Urothelium cell line (cell line): ENCODE data around the gene PACSIN3.
"Not testable (repeated sequence)": the region's sequence is repeated elsewhere in the genome, so short reads cannot be mapped to it uniquely, and the experiment has no call there.

Experiments used
- DNase-seq: peaks from one replicate; pipeline ENCODE4 v3.0.0; 2011; ENCODE audit warnings: low spot score, mixed read lengths
- FAIRE-seq: peaks from 2 replicates; lab custom pipeline; 2011; peaks lifted over from hg19 to GRCh38; lab: Jason Lieb, UNC

The PACSIN3 gene

GRCh38 chr11:47198161-47198560, 11.9 kb upstream of the PACSIN3 start:
- FAIRE-seq, DNase-seq: not testable (repeated sequence)

- no peak for DNase-seq
- FAIRE-seq, result no peak
Observed at GRCh38 chr11:47192111-47192510, 5.9 kb upstream of the PACSIN3 start.

GRCh38 chr11:47191137-47191536, 4.9 kb upstream of the PACSIN3 start:
- not testable (repeated sequence) for FAIRE-seq

GRCh38 chr11:47189100-47189834, 3.0 kb upstream of the PACSIN3 start:
- peak; percentile 25 for DNase-seq
- no peak for FAIRE-seq

More at GRCh38 chr11:47191137-47191536, 4.9 kb upstream of the PACSIN3 start:
- not testable (repeated sequence) for DNase-seq

- DNase-seq (no peak), FAIRE-seq (no peak)
Observed at GRCh38 chr11:47188259-47188658, 2.0 kb upstream of the PACSIN3 start.

- DNase-seq (no peak), FAIRE-seq (no peak)
Observed at GRCh38 chr11:47187723-47188122, 1.5 kb upstream of the PACSIN3 start.

- DNase-seq, result peak; percentile 27
- FAIRE-seq, result no peak
Observed at GRCh38 chr11:47186700-47187695, 764 bp upstream of the PACSIN3 start.

GRCh38 chr11:47185305-47186075, 744 bp downstream of the PACSIN3 start:
- FAIRE-seq, result peak; percentile 17
- peak; percentile 68 for DNase-seq

- no peak for DNase-seq
- no peak for FAIRE-seq
Observed at GRCh38 chr11:47184711-47185304, 1.4 kb downstream of the PACSIN3 start.

- DNase-seq, result no peak
- FAIRE-seq, result no peak
Observed at GRCh38 chr11:47183969-47184368, 2.3 kb downstream of the PACSIN3 start.

- FAIRE-seq, result no peak
Observed at GRCh38 chr11:47183031-47183856, 3.0 kb downstream of the PACSIN3 start.

GRCh38 chr11:47182380-47182779, 3.9 kb downstream of the PACSIN3 start:
- no peak for FAIRE-seq
- DNase-seq, result no peak

More at GRCh38 chr11:47183031-47183856, 3.0 kb downstream of the PACSIN3 start:
- no peak for DNase-seq

GRCh38 chr11:47181271-47181670, 5.0 kb downstream of the PACSIN3 start:
- no peak for DNase-seq
- FAIRE-seq, result no peak

GRCh38 chr11:47180006-47180787, 6.0 kb downstream of the PACSIN3 start:
- FAIRE-seq (no peak), DNase-seq (no peak)

GRCh38 chr11:47179655-47179991, 6.6 kb downstream of the PACSIN3 start:
- no peak for FAIRE-seq
- peak; percentile 52 for DNase-seq

- no peak for FAIRE-seq
- no peak for DNase-seq
Observed at GRCh38 chr11:47178737-47179654, 7.2 kb downstream of the PACSIN3 start.

- DNase-seq (no peak), FAIRE-seq (no peak)
Observed at GRCh38 chr11:47178316-47178715, 7.9 kb downstream of the PACSIN3 start.

GRCh38 chr11:47177846-47178245, 8.4 kb downstream of the PACSIN3 start:
- no peak for FAIRE-seq

More at GRCh38 chr11:47177846-47178245, 8.4 kb downstream of the PACSIN3 start:
- DNase-seq, result no peak
